GM19395 (cell line): ENCODE measurements around the gene DPYD.

ENCODE experiments used
- ATAC-seq: cut with Tn5 transposase; IDR thresholded peaks from one replicate; pipeline ENCODE4 v1.9.1; 2021; ENCODE audit warnings: mild to moderate bottlenecking, moderate library complexity; ENCODE audit not compliant: unreplicated experiment

DPYD gene

DNA sequence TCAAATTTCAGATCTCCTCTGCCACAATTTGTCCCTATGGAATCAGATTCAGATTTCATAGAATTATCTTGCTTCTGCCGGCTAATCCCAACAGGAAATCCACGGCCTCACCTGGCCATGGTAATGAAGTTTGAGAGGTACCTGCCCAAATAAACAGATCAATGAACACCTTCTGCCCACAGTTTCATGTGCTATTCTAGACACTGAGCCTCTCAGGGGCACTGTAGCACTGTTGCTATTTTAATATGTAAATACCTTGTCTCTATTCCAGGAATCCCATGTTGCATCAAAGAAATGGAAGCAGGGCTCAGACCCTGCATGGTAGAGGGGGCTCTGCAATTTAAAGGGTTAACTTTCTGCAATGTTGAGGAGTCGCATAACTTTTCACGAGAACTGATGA, 606.1 kb downstream of the DPYD start:
- no peak for ATAC-seq

DNA sequence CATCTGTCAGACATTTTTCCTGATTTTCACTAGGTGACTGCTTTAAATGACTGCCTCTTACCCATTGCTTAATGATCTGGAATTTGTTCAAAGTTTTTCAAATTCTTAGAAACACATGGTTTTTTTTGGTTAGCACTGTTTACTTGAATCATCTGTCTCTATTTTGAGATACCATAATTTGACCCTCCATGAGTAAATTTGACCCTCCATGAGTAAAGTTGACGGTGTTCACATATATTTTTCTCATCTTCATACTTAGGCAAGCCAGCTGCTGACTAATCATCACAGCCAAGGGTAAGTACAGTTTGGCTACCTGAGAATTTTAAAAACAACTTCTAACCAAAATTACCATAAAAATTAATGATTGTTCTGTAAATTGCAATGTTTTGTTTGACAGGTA, 612.7 kb downstream of the DPYD start:
- ATAC-seq, result no peak

DNA sequence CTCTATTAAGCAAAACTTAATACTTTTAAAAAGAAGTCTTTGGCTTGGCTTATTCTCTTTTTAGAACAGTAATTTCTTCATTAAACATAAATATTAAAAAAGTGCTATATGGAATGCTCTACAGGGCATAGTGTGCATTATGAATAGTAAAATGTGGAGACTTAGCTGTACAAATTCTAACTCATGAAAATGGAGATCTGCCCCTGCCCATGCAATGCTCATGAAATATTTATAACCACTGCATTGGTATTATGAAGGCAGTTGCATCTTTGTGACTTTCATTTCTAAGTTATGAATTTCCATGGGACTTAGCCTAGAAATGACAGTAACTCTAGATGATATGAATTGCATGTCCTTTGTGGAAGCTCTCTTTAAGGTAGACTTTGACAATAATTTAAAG, 613.3 kb downstream of the DPYD start:
- ATAC-seq, result no peak

DNA sequence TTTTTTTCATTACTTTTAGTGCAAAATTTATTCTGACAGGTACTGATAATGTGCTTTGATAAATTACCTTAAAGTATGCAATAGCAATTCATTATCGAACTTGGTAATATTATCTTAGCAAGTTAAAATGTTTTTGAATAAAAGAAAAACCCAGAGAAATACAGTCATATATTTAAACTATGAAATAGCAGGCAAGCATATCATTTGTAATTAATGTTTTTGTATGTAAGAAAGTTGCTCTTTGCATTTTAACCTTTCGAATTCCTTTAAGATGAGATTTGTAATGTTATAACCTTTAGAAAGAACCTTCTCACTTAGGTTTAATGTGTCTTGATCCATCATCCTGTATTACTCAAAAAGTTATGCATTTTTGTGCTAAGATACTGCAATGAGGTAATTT, 613.7 kb downstream of the DPYD start:
- ATAC-seq, result no peak

DNA sequence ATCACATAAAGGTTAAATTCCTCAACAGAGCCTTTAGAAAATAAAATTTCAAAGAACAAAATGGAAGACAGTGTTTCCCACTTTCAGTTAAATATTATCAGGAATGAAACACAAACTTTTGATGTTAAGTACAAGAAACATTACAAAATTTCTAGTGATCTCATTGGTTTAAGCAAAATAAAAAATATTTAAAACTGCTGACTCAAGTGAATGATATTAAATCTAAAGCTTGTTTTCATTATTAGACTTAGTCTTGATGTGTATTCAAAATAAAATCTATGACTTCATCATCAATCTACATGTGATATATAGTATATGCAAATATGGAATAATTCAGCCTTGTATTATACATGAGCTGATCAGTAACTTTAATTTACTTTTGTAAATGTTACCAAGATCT, 614.3 kb downstream of the DPYD start:
- no peak for ATAC-seq

DNA sequence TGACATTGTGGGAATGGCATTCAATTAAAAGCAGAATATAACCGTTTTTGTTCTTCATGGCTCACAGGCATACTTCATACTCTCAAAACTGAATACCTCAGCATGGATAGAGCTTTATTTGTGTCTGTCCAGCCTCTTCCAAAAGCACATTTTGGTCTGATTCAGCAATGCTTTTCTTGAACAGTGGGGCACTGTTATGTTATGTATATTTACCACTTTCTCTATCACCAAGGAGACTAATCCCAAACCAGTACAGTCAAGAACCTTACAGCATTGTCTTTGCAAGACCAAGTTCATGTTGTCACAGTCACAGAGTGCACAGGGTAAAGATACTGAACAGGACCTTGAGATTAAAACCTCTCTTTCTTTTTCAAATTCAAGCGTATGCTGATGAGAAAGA, 616.5 kb downstream of the DPYD start:
- ATAC-seq, result no peak

DNA sequence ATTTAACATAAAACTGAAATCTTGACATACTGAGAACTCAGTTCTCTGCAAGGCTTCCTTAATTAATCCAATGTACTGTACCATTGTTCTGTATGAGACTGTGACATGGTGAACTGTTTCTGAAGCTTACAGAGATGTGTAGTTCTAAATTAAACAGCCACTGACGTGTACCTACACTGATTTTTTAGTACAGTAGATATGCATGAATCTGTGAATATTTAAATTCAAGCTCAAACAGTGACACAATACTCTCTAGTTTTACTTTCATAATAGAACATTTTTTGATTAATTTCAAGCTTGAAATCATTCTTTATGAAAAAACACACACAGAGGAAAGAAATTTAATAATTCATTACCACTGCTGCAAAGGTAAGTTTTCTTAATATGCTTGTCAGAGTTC, 621.9 kb downstream of the DPYD start:
- no peak for ATAC-seq

DNA sequence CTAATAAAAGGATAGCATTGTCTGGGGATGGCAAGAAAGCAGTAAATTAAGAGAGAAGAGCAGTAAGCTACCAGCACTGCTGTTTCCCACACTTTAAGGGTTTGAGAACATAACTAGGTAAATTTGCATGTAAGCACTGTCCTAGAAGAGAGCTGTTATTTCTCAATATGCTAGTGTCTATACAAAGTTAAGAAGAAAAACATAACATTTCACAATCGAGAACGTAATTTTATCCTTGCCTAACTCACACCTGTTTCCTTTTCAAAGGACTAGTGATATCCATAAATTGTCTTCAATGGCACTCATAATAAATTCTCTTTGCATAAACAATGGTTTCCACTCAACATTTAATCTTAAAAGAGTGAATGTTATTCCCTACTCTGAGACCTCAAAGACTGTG, 623.2 kb downstream of the DPYD start:
- no peak for ATAC-seq

DNA sequence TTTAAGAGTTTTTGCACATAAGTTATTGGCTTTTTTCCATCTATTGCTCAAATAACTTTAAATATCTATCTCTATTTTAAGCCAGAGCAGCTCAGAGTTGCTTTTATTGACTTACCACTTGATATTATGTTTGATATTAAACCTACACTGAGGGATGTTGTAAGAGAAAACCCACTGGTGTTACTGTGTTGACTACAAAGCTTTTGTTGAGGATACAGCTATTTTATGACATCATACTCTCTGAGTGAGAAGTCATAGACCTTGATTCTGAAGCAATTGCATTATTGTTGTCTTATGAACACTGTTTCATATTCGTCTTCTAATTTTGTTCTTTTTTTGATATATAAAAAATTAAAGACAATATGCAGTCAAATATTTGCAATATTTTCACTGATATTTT, 638.9 kb downstream of the DPYD start:
- no peak for ATAC-seq

DNA sequence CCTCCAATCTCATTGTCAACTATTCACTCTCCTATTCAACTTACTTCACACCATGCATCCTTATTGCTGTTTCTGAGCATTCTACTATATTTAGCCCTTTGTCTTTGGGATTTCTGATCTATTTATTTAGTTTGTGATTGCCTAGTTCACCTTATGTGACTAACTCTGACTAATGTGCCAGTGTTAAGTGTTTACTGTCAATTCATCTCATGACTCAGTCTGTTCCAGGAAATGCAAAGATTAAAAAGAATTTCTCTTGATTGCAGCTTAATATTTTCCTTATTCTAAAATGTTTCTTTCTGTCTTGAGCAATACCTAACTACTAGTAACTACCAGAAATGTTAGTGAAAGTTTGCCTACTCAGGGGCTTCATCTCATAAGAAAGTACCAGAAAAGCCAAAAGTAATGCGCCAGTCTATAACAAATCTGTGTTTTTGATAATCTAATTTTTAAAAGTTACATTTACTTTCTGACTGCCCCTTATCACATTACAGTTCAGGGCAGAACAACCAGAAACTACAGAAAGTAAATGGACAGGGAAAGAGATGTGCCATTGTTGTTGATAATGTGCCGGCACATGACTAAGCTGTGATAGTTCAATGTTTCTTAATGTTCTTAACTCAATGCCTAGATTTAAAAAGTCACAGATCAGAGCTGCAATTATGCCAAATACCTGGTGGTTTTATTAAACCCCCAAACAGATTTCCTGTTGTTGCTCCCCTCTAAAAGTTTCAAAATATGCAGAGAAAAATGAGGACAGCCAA, 642.8 kb downstream of the DPYD start:
- no peak for ATAC-seq

DNA sequence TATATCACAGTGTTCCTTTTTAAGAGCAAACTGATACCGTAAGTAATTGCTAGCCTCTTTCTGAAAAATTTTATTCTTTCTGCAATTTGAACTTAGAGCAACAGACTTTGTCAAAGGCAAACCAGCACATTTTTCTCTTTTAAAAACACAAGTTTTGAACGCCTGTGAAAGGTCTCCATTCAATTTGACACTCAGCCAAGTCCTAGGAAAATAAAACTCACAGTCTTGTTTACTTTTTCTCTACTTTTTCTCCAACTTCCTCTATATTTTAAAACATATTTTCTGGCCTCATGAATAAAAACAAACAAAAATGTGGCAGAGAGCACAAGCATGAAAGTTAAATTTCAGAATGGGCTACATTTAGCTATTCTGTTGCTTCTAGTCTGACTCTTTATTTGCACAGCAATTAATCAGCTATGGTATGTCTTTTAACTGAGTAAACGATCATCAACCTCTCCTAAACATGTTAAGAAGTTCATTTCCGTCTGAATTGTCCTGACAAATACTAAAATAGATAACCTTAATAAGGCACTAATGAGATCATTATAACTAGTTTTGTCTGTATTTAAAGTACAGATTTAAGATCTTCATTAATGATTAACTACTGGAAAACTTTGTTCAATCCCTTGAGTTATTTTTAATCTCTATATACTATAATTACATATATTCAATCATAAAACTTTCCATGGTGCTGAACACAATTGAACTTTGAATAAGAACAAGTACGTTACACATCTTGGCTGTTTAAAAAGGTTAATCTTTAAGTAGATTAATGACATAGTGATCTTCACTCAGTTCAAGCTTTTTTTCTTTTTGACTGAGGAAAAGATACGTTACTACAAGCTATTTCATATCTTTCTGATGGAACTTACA, 648.7 kb downstream of the DPYD start:
- no peak for ATAC-seq

DNA sequence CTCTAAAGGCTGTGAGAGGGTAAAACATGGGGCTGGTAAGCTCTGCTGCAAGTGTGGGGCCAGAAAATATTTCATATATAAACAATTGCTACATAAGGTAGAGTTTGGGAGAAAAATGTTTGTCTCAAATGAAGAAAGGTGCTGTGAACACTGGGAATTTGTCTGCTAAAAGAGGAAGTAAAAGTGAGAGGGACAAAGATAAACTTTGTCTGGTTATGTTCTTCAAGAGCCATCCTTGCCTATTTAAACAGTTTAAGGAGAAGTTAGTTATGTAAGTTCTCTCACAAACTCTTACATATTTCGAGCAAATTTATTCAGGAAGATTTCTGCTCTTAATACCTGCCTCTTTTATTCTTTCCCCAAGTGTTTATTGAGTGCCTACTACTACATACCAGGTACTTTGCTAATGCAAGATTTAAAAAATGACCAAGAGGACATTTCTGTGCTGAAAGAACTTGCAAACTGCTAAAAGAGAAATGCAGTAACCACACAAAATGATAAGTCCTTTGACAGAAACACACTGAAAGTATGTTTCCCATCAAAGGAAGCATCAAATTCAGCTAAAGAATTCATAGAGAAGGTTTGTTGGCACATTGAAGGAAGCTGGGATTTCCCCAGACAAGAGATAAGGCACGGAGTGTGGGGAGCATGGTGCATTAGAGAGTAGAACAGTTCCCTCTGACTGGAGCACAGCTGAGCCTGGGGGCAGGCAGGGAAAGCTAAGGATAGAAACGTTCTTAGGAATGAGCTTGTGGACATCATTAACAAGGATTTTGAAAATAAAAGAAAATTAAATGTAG, 650.1 kb downstream of the DPYD start:
- peak; percentile 55 for ATAC-seq

DNA sequence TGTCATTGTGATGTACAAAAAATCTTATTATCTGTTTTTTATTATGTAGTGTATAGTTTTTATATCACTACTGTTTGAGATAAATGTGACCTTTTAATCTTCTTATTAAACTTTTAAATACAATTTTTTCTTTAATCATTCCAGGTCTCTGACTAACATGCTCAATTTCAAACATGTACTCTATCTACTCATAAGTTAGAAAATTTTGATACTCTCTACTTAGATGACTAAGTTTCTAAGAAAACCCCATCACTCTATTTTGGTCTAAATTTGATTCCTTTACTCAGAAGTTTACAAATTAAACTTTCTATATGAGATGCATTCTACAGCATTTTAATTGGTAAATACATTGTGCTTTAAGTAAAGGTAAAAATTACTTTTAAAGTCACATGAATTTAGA, 655.2 kb downstream of the DPYD start:
- no peak for ATAC-seq

DNA sequence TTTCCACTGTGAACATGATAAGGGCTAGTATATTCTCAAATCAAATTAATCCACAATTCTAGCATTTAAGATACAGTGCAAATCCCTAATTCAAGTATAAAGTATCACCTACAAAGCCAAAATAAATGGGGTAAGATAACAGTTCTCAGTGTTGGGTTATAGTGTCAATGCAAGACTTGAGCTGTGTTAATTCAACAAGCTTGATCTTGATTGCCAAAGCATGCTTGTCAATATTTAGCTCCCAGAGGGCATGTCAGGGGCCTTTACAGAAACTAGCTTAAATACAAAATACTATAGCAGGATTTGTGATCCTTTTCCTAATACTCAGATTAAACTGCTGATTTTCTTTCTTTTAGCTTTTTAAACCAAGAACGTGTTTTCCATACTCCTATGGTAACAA, 658.0 kb downstream of the DPYD start:
- no peak for ATAC-seq

DNA sequence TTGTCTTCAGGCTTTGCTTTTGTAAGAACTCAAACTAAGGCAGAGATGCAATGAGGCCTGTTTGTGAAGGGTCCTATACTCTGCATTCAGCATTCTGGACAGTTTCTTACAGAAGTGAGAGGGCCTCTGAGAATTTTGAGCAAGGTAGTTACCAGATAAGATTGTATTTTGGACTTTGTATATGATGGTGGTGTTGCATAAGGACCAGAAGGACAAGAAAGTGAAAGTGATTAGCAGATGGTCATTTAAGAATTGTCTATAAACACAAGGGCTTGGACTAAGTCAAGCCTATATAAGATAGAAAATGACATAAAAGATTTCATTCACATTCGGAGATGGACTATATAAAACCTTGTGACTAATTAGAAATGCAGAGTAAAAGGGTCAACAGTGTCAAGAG, 662.2 kb downstream of the DPYD start:
- no peak for ATAC-seq

DNA sequence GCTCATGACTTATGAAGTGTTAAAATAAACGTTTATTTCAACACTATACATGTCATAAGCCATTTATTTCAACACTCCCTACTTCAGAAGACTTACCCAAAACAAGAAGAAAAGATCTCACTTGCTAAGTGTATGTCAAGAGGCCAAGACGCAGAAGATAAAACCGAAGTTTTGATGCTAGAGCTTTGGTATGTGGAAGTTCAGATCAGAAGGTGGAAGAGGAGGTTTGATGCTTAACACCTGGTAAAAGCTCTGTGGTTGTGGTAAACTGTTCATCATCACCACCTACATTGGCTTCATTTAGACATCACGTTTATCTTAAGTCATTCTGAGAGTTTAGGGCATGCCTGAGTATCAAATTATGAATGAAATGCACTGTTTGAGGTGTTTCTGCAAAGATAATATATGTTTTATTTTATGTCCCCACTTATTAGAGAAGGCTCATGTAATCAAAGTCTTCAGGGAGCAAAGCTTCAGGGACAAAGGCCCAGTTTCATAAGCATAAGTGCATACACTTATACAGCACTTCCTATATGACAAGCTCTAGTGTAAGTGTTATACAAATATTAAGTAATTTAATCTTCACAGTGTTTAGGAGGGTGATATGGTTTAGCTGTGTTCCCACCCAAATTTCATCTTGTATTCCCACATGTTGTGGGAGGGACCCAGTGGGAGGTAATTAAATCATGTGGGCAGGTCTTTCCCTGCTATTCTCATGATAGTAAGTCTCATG, 665.9 kb downstream of the DPYD start:
- ATAC-seq, result no peak

DNA sequence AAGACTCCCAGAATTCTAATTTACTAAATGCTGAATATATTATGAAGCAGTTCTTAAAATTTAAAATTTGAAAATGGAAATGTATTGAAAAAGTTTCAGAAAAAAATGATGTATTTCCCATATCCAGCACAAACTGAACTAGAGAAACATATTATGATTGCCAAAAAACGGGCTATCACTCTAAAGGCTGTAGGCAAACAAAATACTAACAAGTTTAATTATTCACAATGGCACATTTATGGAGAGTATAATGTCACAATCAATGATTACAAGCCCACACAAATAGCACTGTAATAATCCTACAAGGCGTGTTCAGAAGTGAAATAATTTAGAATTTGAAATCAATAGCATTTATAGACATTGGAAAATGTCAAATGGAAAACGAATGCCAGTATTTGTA, 667.9 kb downstream of the DPYD start:
- no peak for ATAC-seq

DNA sequence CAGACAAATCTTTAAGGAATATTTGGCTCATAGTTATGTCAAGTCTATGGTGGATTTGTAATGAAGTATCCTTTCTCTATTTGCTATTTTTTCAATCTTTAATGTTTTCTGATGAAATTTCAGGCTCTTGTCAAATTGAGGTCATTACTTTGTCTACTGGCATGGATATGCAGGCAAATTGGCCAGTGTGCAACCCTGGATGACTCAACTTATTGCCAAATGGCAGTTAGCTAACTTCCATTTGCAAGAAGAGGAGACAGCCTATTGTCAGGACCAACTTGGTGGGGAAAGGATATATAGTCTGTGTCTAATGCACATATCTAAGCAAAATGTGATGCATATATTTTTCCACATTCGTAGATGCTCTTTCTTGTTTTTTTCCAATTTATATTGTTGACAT, 668.8 kb downstream of the DPYD start:
- ATAC-seq, result no peak

DNA sequence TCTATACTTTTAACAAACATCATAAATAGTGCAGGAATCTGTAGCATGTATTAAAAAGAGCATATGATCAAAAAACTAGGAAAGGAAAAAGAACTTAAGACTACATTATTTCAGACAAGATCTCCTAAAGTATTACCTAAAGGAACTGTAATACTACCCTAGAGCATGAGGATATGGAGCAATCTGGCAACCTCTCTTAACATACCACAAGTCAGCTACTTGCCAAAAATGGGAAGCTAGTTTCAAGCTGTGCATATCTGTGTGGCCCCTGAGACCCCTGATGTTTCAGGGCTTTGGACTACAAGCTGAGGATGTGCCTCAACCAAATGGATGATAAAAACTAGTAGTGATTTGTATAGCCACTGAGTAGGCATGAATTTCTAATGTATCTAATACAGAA, 673.6 kb downstream of the DPYD start:
- ATAC-seq, result no peak

DNA sequence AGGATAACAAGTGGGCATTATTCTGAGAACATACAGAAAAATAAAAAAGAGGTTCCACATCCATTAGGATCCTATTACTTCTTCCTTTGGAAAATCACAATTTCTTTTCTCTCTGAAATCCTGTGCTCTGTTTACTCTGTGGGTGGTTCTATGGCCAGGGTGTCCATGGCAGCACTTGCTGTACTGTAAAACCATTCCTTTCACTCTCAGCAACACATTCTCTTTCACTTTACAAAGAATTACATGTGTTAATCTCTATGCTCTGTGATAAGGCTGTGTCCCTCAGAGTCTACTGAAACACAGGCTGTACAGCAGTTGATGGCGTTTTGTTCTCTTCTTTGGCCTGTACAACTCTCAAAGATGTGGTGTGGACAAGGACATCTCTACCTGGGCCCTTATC, 675.2 kb downstream of the DPYD start:
- ATAC-seq, result no peak

DNA sequence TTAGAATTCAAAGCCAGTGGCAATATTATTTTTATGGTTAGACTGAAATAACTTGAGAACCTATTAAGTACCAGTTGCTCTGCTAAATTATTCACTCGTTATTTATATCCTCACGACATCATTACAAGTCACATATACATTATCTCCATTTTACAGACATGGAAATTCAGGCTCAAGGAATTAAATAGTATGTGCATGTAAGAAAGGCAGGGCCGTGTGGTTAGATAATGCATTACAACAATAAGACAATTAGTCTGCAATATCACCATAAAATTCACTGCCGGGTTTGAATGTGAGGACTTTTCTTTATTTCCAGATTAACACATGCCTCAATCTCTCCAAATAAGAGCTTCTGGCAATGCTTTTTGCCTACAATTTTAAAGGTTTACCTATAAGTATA, 675.8 kb downstream of the DPYD start:
- no peak for ATAC-seq
